Right ventricle myocardium inferior (tissue), 1 donor: ENCODE measurements around the gene SLCO1B3. TPM values are rescaled to one million over a fixed set of nuclear protein-coding genes. Genes with fewer than 3 reads are reported as not detected.

Experiments
- ATAC-seq: fragments of 200-7000 bp; cut with Tn5 transposase; one replicate; pipeline ENCODE4 v1.9.1; 2020; ENCODE audit warnings: mild to moderate bottlenecking, moderate library complexity
- DNase-seq: peaks from one replicate; pipeline ENCODE4 v3.0.0; 2021; ENCODE audit errors: missing footprints
- intact Hi-C: fragments of 100-400 bp; cut with DNase I; formaldehyde crosslinking; loops from one replicate; pipeline ENCODE4 v1.11.0; 2022
- total RNA-seq: library from RNA; stranded (reverse); fragmentation: NEBNext Ultra II Directional; extraction: Animal tissue kit (Norgen Biotek cat#: 25700); gene quantifications from one replicate; pipeline ENCODE4 v1.2.1, GENCODE V29; 2021
- donor health status: DM: no; HTN: yes; CAD: no; lungs with severe emphysema.

Gene SLCO1B3
- total RNA-seq, 1 donor from 2014 or later = not detected

GRCh38 chr12:20863056-20863455 is 52.6 kb downstream of the SLCO1B3 start:
- DNase-seq (no peak), ATAC-seq (no peak)
- intact Hi-C loops = no loop called here

GRCh38 chr12:20865873-20866272 is 55.4 kb downstream of the SLCO1B3 start:
- intact Hi-C loops = no loop called here
- DNase-seq = no peak
- no peak for ATAC-seq

GRCh38 chr12:20868277-20868676 is 57.8 kb downstream of the SLCO1B3 start:
- intact Hi-C loops = no loop called here
- ATAC-seq (no peak), DNase-seq (no peak)

GRCh38 chr12:20883288-20883687 is 72.8 kb downstream of the SLCO1B3 start:
- intact Hi-C loops = no loop called here
- no peak for ATAC-seq
- no peak for DNase-seq

GRCh38 chr12:20885116-20885515 is 74.6 kb downstream of the SLCO1B3 start:
- DNase-seq (no peak), ATAC-seq (no peak)
- intact Hi-C loops = no loop called here

GRCh38 chr12:20885552-20885951 is 75.0 kb downstream of the SLCO1B3 start:
- ATAC-seq (no peak), DNase-seq (no peak)
- intact Hi-C loops = no loop called here

- DNase-seq (no peak), ATAC-seq (no peak)
- intact Hi-C loops = no loop called here
These were observed 106.8 kb downstream of the SLCO1B3 start for GRCh38 chr12:20917269-20917668.

- intact Hi-C loops = no loop called here
- ATAC-seq = no peak
- DNase-seq = no peak
These were observed 107.3 kb downstream of the SLCO1B3 start for GRCh38 chr12:20917819-20918218.

GRCh38 chr12:20931894-20932293 is 121.4 kb downstream of the SLCO1B3 start:
- DNase-seq (no peak), ATAC-seq (no peak)
- intact Hi-C loops = no loop called here

GRCh38 chr12:20946732-20947131 is 136.2 kb downstream of the SLCO1B3 start:
- intact Hi-C loops = no loop called here
- DNase-seq (no peak), ATAC-seq (no peak)

- intact Hi-C loops = no loop called here
These were observed 139.7 kb downstream of the SLCO1B3 start for GRCh38 chr12:20950248-20950647.

GRCh38 chr12:20963303-20963702 is 152.8 kb downstream of the SLCO1B3 start:
- no peak for DNase-seq
- intact Hi-C loops = no loop called here
- ATAC-seq = no peak

More at GRCh38 chr12:20950248-20950647, 139.7 kb downstream of the SLCO1B3 start:
- ATAC-seq (no peak), DNase-seq (no peak)

- no peak for DNase-seq
- ATAC-seq = no peak
- intact Hi-C loops = no loop called here
These were observed 153.3 kb downstream of the SLCO1B3 start for GRCh38 chr12:20963762-20964161.

Other genes with a start within 250 kb of the SLCO1B3 start
- 1.2 TPM for gene SLCO1C1, start 115.4 kb upstream of the SLCO1B3 start, total RNA-seq